ENCODE data around the gene MKI67.
"Not testable (repeated sequence)": the region's sequence is repeated elsewhere in the genome, so short reads cannot be mapped to it uniquely, and the experiment has no call there.

Gene MKI67

GRCh38 chr10:128095753-128096469 lies 30.3 kb downstream of the MKI67 start:
- no peak for TF ChIP-seq CTCF (conservative IDR thresholded peaks at IDR 0.05; ENCODE audit: control insufficient read depth, insufficient read depth, low read depth, low read length)
- no peak overlapping the region for H3K4me3 ChIP-seq (ENCODE audit: control insufficient read depth, low read depth, low read length)
- no peak for DNase-seq (ENCODE audit: low read depth)

DNA sequence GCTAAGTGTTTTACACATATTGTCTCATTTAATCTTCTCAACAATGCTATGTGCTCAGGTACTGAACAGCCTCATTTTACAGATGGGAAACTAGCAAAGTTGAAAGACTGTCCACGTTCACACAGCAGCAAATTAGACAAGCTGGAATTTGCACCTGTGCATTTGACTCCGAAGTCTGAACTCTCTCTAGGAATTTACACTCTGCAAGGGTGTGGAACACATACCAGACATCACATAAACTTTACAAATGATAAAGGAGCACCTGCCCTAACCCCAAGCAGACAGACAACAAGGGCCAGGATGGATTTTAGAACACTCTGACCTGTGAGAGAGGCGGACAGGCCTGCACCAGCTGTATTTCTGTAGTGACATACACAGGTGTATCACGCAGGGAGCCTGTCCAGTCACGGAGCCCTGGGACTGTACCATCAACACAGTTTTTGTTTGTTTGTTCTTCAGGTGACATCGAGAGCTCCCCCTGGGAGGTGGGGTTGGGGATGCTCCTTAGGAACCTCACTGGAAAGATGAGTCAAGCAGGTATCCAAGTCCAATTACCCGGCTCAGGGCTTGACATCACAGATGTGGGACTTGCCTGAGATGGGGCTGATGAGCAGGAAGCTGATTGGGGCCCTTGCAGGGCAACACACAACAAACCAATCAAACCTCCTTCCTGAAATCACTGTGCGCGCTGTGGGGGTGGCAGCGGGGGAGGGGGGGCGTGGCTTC lies 31.0 kb downstream of the MKI67 start:
- TF ChIP-seq CTCF (conservative IDR thresholded peaks at IDR 0.05; ENCODE audit: control insufficient read depth, insufficient read depth, low read depth, low read length): no peak
- DNase-seq (ENCODE audit: low read depth): no peak
- H3K4me3 ChIP-seq (ENCODE audit: control insufficient read depth, low read depth, low read length): no peak overlapping the region

- DNase-seq (ENCODE audit: low read depth); H3K4me3 ChIP-seq (ENCODE audit: control insufficient read depth, low read depth, low read length): not testable (repeated sequence)
Observed at GRCh38 chr10:128094596-128094995, 31.6 kb downstream of the MKI67 start.

- TF ChIP-seq CTCF (conservative IDR thresholded peaks at IDR 0.05; ENCODE audit: control insufficient read depth, insufficient read depth, low read depth, low read length): no peak
- H3K4me3 ChIP-seq (ENCODE audit: control insufficient read depth, low read depth, low read length): no peak overlapping the region
- DNase-seq (ENCODE audit: low read depth): no peak
Observed at GRCh38 chr10:128092454-128092853, 33.8 kb downstream of the MKI67 start.

- TF ChIP-seq CTCF (conservative IDR thresholded peaks at IDR 0.05; ENCODE audit: control insufficient read depth, insufficient read depth, low read depth, low read length): no peak
- DNase-seq (ENCODE audit: low read depth): no peak
- H3K4me3 ChIP-seq (ENCODE audit: control insufficient read depth, low read depth, low read length): no peak overlapping the region
Observed at GRCh38 chr10:128091636-128092210, 34.5 kb downstream of the MKI67 start.

GRCh38 chr10:128087884-128088709 lies 38.1 kb downstream of the MKI67 start:
- DNase-seq (ENCODE audit: low read depth): no peak
- TF ChIP-seq CTCF (conservative IDR thresholded peaks at IDR 0.05; ENCODE audit: control insufficient read depth, insufficient read depth, low read depth, low read length): no peak
- no peak overlapping the region for H3K4me3 ChIP-seq (ENCODE audit: control insufficient read depth, low read depth, low read length)

All from fibroblast of mammary gland (primary cell).